ENCODE results near the gene SLC35F3. TPM values are rescaled to one million over a fixed set of nuclear protein-coding genes. Genes with fewer than 3 reads are reported as not detected.

Gene SLC35F3
- total and polyA plus RNA-seq, 4 donors: 0.01 to 0.37 (median 0.08) TPM; not detected in 1

- H3K36me3 ChIP-seq (ENCODE audit: control insufficient read depth in 4 of 4, insufficient read depth in 3 of 4, low read depth in 1 of 4, low read length in 3 of 4): no peaks in the 10 kb centered on the region
- no peak for DNase-seq (ENCODE audit: low spot score)
- no peak for TF ChIP-seq FOXA1 (IDR thresholded peaks at IDR 0.05)
- TF ChIP-seq HNF4G (IDR thresholded peaks at IDR 0.05): no peak
- no peak for TF ChIP-seq JUND (IDR thresholded peaks at IDR 0.05)
- TF ChIP-seq RAD21 (IDR thresholded peaks at IDR 0.05): no peak
- no peak for TF ChIP-seq FOXA2 (IDR thresholded peaks at IDR 0.05)
- TF ChIP-seq RXRA (IDR thresholded peaks at IDR 0.05): no peak
- no peak for TF ChIP-seq MAX (IDR thresholded peaks at IDR 0.05)
- no peak for TF ChIP-seq CTCF (IDR thresholded peaks at IDR 0.05; ENCODE audit: low read depth, low read length, missing input control)
- no peak for TF ChIP-seq GABPA (IDR thresholded peaks at IDR 0.05 in 1 of 2, conservative IDR thresholded peaks at IDR 0.05 in 1 of 2)
- TF ChIP-seq REST (IDR thresholded peaks at IDR 0.05): no peak
- TF ChIP-seq ATF3 (IDR thresholded peaks at IDR 0.05): no peak
- TF ChIP-seq TAF1 (conservative IDR thresholded peaks at IDR 0.05): no peak
- no peak for TF ChIP-seq HNF4A (conservative IDR thresholded peaks at IDR 0.05)
- TF ChIP-seq NR2F2 (IDR thresholded peaks at IDR 0.05): no peak
- no peak for TF ChIP-seq SP1 (IDR thresholded peaks at IDR 0.05)
- TF ChIP-seq ZBTB33 (IDR thresholded peaks at IDR 0.05): no peak
- TF ChIP-seq YY1 (IDR thresholded peaks at IDR 0.05): no peak
- TF ChIP-seq EGR1 (IDR thresholded peaks at IDR 0.05; ENCODE audit: low read depth in 2 of 2): no peak
- H3K9me3 ChIP-seq (ENCODE audit: control insufficient read depth in 4 of 4, low read length in 3 of 4): no peaks in the 10 kb centered on the region
- no peak overlapping the region for H3K4me3 ChIP-seq (ENCODE audit: low read depth in 1 of 3, low read length in 3 of 3)
- H3K27ac ChIP-seq (ENCODE audit: low read depth in 1 of 2, low read length in 2 of 2): no peak overlapping the region
- peaks cover 0 to 7% (median 0%) of the 10 kb centered on the region in 4 donors for H3K27me3 ChIP-seq (ENCODE audit: control insufficient read depth in 4 of 4, insufficient read depth in 4 of 4, low read length in 3 of 4)
- H3K9ac ChIP-seq (ENCODE audit: low read depth in 1 of 2, low read length in 2 of 2): no peak overlapping the region
- H3K4me1 ChIP-seq (ENCODE audit: control insufficient read depth in 4 of 4, insufficient read depth in 4 of 4, low read length in 3 of 4): no peaks in the 10 kb centered on the region
- WGBS: 83% methylated on average over 2 of the region's 2 CpGs
Measured at GRCh38 chr1:234221601-234222000, 317.1 kb downstream of the SLC35F3 start.
